B cell (primary cell): ENCODE results near the gene SENP1. TPM values are rescaled to one million over a fixed set of nuclear protein-coding genes. Genes with fewer than 3 reads are reported as not detected.

Experiments used
- ATAC-seq: fragments of 200-7000 bp; cut with Tn5 transposase; one replicate; pipeline ENCODE4 v1.10.0; 2021; ENCODE audit warnings: low read depth, mild to moderate bottlenecking, moderate number of reproducible peaks, moderate library complexity
- CTCF ChIA-PET: fragments of 350-600 bp; sonication (Branson Sonifier 250); formaldehyde crosslinking; loops from one replicate; lab custom pipeline; 2021; ENCODE audit warnings: antibody characterized with exemption, inconsistent platforms; lab: Charles Lee
- POLR2A ChIA-PET: fragments of 350-600 bp; sonication (Branson Sonifier 250); formaldehyde crosslinking; loops from one replicate; lab custom pipeline; 2021; ENCODE audit warnings: antibody characterized with exemption; lab: Charles Lee
- DNase-seq: peaks from one replicate; pipeline ENCODE4 v3.0.0; 2013
- H2AFZ ChIP-seq: 2 replicates; pipeline ENCODE4 v1.6.1; 2012; ENCODE audit warnings: mild to moderate bottlenecking, low read depth, low read length; ENCODE audit not compliant: insufficient read depth, poor library complexity, severe bottlenecking
- H3K27ac ChIP-seq, 2 donors: 1 replicate in 1 of 2; 2 replicates in 1 of 2; pipeline ENCODE4 v1.5.1; 2012 to 2013; ENCODE audit warnings: low read length in 2 of 2, mild to moderate bottlenecking in 2 of 2, moderate library complexity in 1 of 2
- H3K27me3 ChIP-seq, 4 experiments: fragments of 200-600 bp in 1 of 4; sonication (generic) in 1 of 4; replicated peaks in 1 of 4; 1 replicate in 2 of 4; 2 replicates in 2 of 4; pipeline versions ENCODE4 v1.6.1 to v1.7.0; 2013 to 2016; ENCODE audit warnings: low read length in 3 of 4, mild to moderate bottlenecking in 2 of 4, mixed read lengths in 1 of 4, moderate library complexity in 1 of 4; ENCODE audit not compliant: insufficient read depth in 4 of 4, control insufficient read depth in 3 of 4; ENCODE audit errors: control extremely low read depth in 1 of 4
- H3K36me3 ChIP-seq, 2 experiments: replicated peaks in 1 of 2; 1 replicate in 1 of 2; 2 replicates in 1 of 2; pipeline versions ENCODE4 v1.6.1 to v1.7.1; 2013; ENCODE audit warnings: low read length in 1 of 2; ENCODE audit not compliant: insufficient read depth in 2 of 2, control insufficient read depth in 1 of 2; ENCODE audit errors: control extremely low read depth in 1 of 2, extremely low read depth in 1 of 2
- H3K4me1 ChIP-seq, 2 donors: fragments of 200-600 bp in 1 of 2; sonication (generic) in 1 of 2; 1 replicate in 1 of 2; 2 replicates in 1 of 2; pipeline versions ENCODE4 v1.5.1 to v1.6.1; 2013 to 2017; ENCODE audit warnings: low read length in 2 of 2; ENCODE audit not compliant: control insufficient read depth in 2 of 2, insufficient read depth in 2 of 2
- H3K4me2 ChIP-seq: replicated peaks from 2 replicates; pipeline ENCODE3; 2012; ENCODE audit warnings: mild to moderate bottlenecking, low read depth, low read length; ENCODE audit not compliant: poor library complexity, severe bottlenecking
- H3K4me3 ChIP-seq, 5 experiments: fragments of 200-600 bp in 1 of 5; sonication (generic) in 1 of 5; 1 replicate in 3 of 5; 2 replicates in 2 of 5; pipeline versions ENCODE4 v1.5.1 to v1.7.0; 2011 to 2016; ENCODE audit warnings: low read length in 4 of 5, mild to moderate bottlenecking in 4 of 5, low read depth in 2 of 5, control low read depth in 1 of 5, moderate library complexity in 1 of 5; ENCODE audit not compliant: insufficient read depth in 1 of 5; ENCODE audit errors: control extremely low read depth in 1 of 5, extremely low read depth in 1 of 5
- H3K79me2 ChIP-seq: fragments of 200-600 bp; sonication (generic); one replicate; pipeline ENCODE4 v1.6.0; 2016; ENCODE audit warnings: low read length; ENCODE audit not compliant: control insufficient read depth, insufficient read depth
- H3K9ac ChIP-seq: fragments of 200-600 bp; sonication (generic); 2 replicates; pipeline ENCODE4 v1.6.1; 2017; ENCODE audit warnings: mild to moderate bottlenecking, low read length, moderate library complexity
- H3K9me3 ChIP-seq, 3 donors: one replicate each; pipeline versions ENCODE4 v1.6.1 to v1.7.1; 2013; ENCODE audit warnings: low read length in 2 of 3; ENCODE audit not compliant: control insufficient read depth in 2 of 3, insufficient read depth in 1 of 3; ENCODE audit errors: control extremely low read depth in 1 of 3
- H4K20me1 ChIP-seq: 2 replicates; pipeline ENCODE4 v1.6.0; 2012; ENCODE audit warnings: mild to moderate bottlenecking, low read length; ENCODE audit not compliant: insufficient read depth, control insufficient read depth, poor library complexity, severe bottlenecking
- H3K27ac Mint-ChIP-seq: one replicate; pipeline ENCODE4 v1.8.0; 2021; ENCODE audit warnings: mixed read lengths
- H3K27me3 Mint-ChIP-seq: one replicate; pipeline ENCODE4 v1.8.0; 2021; ENCODE audit warnings: mixed read lengths
- H3K4me1 Mint-ChIP-seq: one replicate; pipeline ENCODE4 v1.8.0; 2021; ENCODE audit warnings: mixed read lengths
- H3K4me3 Mint-ChIP-seq: one replicate; pipeline ENCODE4 v1.8.0; 2021; ENCODE audit warnings: mixed read lengths
- H3K9me3 Mint-ChIP-seq: one replicate; pipeline ENCODE4 v1.8.0; 2022; ENCODE audit warnings: mixed read lengths; ENCODE audit not compliant: insufficient read depth
- CTCF ChIP-seq: fragments of 200-600 bp; IDR thresholded peaks from one replicate; pipeline ENCODE4 v1.8.0; 2022; ENCODE audit warnings: antibody characterized with exemption, mild to moderate bottlenecking
- EZH2 ChIP-seq: IDR thresholded peaks from 2 replicates; pipeline ENCODE4 v1.6.1; 2012; ENCODE audit warnings: borderline replicate concordance, low read depth, mild to moderate bottlenecking, moderate library complexity, low read length; ENCODE audit not compliant: insufficient read depth, poor library complexity, severe bottlenecking
- WGBS: methylation state at CpG from one replicate; pipeline ENCODE4 v1.1.5; 2013; ENCODE audit warnings: missing lambda C conversion rate; ENCODE audit not compliant: insufficient coverage; 5-methylcytosine and 5-hydroxymethylcytosine counted together
- intact Hi-C: fragments of 100-400 bp; cut with micrococcal nuclease; formaldehyde crosslinking; loops from one replicate; pipeline ENCODE4 v1.10.0; 2022
- polyA plus RNA-seq: library from polyadenylated mRNA; depleted of rRNA; stranded (reverse); fragments of >200 nt; gene quantifications from 2 replicates; pipeline ENCODE4 v1.2.3, GENCODE V29; 2012
- total RNA-seq, 2 donors: library from RNA; stranded (reverse); fragments of 120-200 nt in 1 of 2; gene quantifications; 1 replicate in 1 of 2; 2 replicates in 1 of 2; pipeline versions ENCODE4 v1.2.3 to v1.2.4, GENCODE V29; 2013 to 2022

SENP1 gene
- total and polyA plus RNA-seq, 2 donors (not counting 1 experiment from before 2014, with no cell fraction given), result 7.3 to 44.8 TPM

GRCh38 chr12:48043771-48044170, 62.1 kb downstream of the SENP1 start:
- no peak overlapping the region for H3K4me3 ChIP-seq
- TF ChIP-seq EZH2 (no peak), CTCF (no peak)
- Mint-ChIP-seq H3K27me3 (no peaks in the 10 kb centered on the region), H3K4me3 (no peak overlapping the region), H3K4me1 (peaks cover 8% of the 10 kb centered on the region), H3K9me3 (no peaks in the 10 kb centered on the region), H3K27ac (no peak overlapping the region)
- no peaks in the 10 kb centered on the region for H4K20me1 ChIP-seq
- H3K36me3 ChIP-seq, result peaks cover 0 to 42% of the 10 kb centered on the region in 2 experiments
- no peaks in the 10 kb centered on the region for H3K79me2 ChIP-seq
- no peak overlapping the region for H2AFZ ChIP-seq
- intact Hi-C loops, result no loop called here
- H3K27me3 ChIP-seq, result no peaks in the 10 kb centered on the region
- WGBS, result no CpG with 5 or more reads among the region's 4 CpGs
- H3K9ac ChIP-seq, result no peak overlapping the region
- ATAC-seq (no peak), DNase-seq (no peak)
- POLR2A ChIA-PET, result no interaction called here
- no peaks in the 10 kb centered on the region for H3K9me3 ChIP-seq
- no peak overlapping the region for H3K4me2 ChIP-seq
- CTCF ChIA-PET, result interaction anchor here (0.7 kb wide), 1 partner anchor 63 kb away, joined by 3 read pairs; no protein-coding TSS in a partner anchor
- H3K27ac ChIP-seq, result no peak overlapping the region
- no peaks in the 10 kb centered on the region for H3K4me1 ChIP-seq

- TF ChIP-seq CTCF, result no peak
- TF ChIP-seq EZH2, result no peak
- DNase-seq (no peak), ATAC-seq (no peak)
- intact Hi-C loops, result no loop called here
- H4K20me1 ChIP-seq, result no peaks in the 10 kb centered on the region
- POLR2A ChIA-PET, result no interaction called here
- no peaks in the 10 kb centered on the region for H3K27me3 ChIP-seq
- H2AFZ ChIP-seq, result no peak overlapping the region
- H3K4me3 ChIP-seq, result no peak overlapping the region
- Mint-ChIP-seq H3K27me3 (no peaks in the 10 kb centered on the region), H3K27ac (no peak overlapping the region), H3K9me3 (no peaks in the 10 kb centered on the region), H3K4me1 (peaks cover 20% of the 10 kb centered on the region), H3K4me3 (no peak overlapping the region)
- CTCF ChIA-PET, result interaction anchor here (0.7 kb wide), 1 partner anchor 27 kb away, joined by 3 read pairs; no protein-coding TSS in a partner anchor
- no peak overlapping the region for H3K27ac ChIP-seq
- no peak overlapping the region for H3K4me2 ChIP-seq
- no peak overlapping the region for H3K9ac ChIP-seq
- no peaks in the 10 kb centered on the region for H3K9me3 ChIP-seq
- H3K4me1 ChIP-seq, result peaks cover 5 to 13% of the 10 kb centered on the region in 2 donors
- H3K79me2 ChIP-seq, result no peaks in the 10 kb centered on the region
- peaks cover 0 to 27% of the 10 kb centered on the region in 2 experiments for H3K36me3 ChIP-seq
- 87% methylated on average over 3 of the region's 5 CpGs for WGBS
These were observed 64.1 kb downstream of the SENP1 start for GRCh38 chr12:48041591-48042423.
